ENCODE data around the gene TRIM71.
"Not testable (repeated sequence)": the region's sequence is repeated elsewhere in the genome, so short reads cannot be mapped to it uniquely, and the experiment has no call there.

TRIM71 gene

DNA sequence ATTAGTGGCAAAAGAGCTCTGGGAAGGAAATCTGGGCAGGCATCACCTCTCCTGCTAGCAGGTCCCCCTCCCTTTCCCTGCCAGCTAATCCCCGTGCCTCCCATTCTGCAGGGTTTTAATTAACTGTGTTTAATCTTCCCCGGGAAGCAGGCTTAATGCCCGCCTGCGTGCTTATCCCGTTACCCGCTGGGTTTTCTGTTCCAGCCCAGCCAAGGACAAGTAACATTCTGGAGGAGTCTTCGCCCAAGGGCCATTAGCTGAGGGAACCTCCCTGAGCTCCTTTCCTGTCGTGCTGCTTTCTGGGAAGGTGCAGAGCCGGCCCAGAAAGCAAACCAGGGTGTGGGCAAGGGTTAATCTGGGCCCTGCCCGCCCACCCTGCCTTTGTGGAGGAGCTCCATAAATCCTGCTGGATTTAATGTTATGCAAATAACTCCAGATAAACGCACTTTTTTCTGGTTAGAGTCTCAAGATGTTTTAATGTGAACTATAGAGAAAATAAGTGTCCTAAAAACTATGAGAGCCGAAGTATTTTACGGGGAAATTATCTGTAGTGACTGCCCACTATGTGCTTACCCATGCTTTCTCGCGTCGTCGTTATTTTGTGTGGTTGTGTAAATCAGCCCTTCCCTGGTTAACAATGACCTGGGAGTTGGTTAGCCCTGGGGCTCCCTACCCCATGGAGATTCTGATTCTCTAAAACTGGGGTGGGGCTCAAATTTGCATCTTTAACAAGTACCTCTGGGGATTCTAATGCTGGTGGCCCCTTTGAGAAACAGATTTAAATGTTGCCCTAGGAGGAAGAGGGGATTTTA, 25.9 kb downstream of the TRIM71 start:
- no peak for DNase-seq

DNA sequence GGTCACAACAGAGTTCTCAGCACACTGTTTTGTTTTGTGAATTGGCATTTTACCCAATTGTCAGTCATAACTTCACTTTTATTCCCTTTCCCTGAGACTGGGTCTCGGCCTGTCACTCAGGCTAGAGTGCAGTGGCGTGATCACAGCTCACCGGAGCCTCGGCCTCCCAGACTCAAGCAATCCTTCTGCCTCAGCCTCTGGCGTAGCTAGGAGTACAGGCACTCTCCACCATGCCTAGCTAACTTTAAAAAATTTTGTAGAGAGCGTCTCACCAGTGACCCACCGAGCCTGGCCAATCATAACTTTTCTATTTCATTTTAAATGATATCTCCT, 26.5 kb downstream of the TRIM71 start:
- DNase-seq = no peak

DNA sequence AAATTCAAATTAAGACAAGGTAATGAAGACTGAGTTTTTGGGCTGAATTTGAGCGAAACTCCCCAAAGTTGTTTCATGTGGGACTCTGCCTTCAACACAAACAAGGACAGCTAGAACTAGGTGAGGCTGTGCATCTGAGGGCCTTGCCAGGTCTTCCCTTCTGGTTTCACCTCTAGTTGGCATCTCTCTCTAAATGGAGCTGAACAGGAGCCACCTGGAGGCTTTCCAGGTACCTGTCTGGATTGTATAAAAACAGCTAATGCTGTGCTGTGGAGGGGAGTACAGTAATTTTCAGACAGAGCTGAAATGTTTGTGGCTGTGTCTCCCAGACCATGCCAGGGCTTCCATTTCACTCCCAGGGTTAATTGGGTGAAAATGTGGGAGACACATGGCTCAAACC, 27.1 kb downstream of the TRIM71 start:
- no peak for DNase-seq

DNA sequence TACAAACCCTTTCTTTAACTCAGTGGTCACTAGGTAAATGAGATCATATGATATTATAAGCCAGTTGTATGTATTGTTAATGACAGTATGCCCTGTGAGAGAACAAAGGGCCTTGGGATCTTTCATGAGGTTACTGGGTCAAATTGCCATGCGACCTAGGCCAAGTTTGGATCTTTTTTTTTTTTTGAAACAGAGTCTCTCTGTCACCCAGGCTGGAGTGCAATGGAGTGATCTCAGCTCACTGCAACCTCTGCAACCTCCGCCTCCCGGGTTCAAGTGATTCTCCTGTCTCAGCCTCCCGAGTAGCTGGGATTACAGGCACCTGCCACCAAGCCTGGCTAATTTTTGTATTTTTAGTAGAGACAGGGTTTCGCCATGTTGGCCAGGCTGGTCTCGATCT, 27.7 kb downstream of the TRIM71 start:
- DNase-seq = not testable (repeated sequence)

DNA sequence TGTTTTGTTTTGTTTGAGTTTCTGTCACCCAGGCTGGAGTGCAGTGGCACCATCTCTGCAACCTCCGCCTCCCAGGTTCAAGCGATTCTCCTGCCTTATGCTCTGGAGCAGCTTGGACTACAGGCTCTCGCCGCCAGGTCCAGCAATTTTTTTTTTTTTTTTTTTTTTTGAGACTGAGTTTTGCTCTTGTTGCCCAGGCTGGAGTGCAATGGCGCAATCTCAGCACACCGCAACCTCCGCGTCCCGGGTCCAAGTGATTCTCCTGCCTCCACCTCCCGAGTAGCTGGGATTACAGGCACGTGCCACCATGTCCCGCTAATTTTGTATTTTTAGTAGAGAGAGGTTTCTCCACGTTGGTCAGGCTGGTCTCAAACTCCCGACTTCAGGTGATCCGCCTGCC, 29.2 kb downstream of the TRIM71 start:
- DNase-seq = not testable (repeated sequence)

DNA sequence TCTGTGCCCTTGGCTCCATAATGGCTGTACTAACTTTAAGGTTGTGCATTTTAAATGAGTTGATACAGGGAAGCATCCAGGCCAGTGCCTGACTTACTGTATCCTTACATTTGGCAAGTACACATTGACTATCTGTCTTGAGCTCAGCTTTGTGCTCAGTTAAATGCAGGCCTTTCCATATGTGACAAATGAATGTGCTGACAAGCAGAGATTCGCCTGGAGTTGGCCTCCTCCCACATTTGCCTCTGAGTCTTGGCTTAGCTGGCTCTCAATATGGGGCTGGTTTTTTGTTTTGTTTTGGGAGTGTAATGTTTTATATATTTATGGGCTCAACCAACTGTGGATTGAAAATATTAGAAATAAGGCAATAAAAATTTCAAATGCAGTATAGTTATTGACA, 29.7 kb downstream of the TRIM71 start:
- no peak for DNase-seq

DNA sequence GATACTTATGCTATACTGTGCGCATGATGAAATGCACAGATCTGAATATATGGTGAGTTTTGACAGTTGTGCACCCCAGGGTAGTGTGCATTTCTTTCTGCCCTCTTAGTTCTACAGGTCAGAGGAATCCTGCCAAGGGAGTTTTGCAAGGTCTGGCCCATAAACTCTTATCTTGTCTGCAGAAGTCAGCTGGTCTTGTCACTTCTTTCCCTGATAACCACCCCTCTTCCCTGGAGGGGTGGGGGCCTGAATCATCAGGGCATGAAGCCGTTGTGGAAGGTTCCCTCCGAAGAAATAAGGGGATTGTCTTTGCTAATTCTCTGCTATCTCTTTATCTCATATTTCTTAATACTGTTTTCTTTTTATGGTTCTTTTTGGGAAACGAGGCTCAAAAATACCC, 30.4 kb downstream of the TRIM71 start:
- no peak for DNase-seq

DNA sequence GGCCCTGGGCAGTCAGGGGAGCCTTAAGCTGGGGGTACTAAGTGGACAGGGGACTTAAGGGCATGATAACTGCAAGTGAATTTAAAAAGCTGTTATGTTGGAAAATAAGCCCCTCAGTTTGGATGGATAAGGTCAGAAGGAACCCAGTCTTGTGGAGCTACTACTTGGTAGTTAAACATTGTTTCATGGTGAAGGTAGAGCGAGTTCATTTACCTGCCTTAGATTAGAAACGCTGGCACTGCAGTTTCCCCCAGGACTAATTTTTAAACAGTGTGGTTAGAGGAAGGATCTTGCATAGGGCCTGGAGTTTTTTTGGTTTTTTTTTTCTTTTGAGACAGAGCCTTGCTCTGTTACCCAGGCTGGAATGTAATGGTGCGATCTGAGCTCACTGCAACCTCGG, 31.2 kb downstream of the TRIM71 start:
- no peak for DNase-seq

DNA sequence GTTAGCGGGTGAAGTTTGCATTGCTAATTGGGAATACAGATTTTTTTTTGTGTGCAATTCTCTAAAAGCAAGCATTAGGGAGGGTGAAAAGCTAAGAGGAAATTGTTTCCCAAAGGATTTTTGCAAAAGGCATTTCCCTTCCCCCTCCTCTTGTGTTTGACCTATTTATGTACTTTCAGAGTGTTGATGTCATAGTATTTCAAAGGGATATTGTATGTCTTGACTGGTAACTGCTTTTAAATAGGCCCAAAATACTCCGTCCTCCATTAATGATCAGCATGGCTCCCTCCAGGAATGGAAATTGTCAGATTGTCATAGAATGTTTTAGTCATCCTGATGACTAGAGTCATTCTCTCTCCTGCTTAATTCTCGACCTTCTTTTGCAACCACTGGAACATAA, 32.4 kb downstream of the TRIM71 start:
- no peak for DNase-seq

DNA sequence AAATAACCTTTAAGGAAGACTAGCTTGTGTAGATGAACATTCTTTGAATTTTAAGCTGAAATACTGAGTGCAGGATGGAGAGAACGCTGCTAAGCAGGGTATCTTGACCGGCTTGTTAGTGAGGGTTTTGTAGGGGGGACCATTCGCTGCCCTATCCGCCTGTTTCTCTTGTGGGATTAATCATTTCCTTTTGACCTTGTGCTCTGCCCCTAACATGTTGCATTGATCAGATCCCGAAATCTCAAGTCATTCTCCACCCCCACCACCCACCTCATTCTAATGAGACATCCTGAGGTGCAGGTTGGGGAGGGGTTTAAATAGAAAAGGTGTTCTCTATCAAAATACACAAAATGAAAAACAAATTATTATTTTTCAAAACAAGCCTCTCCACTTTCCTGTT, 32.8 kb downstream of the TRIM71 start:
- DNase-seq = no peak

DNA sequence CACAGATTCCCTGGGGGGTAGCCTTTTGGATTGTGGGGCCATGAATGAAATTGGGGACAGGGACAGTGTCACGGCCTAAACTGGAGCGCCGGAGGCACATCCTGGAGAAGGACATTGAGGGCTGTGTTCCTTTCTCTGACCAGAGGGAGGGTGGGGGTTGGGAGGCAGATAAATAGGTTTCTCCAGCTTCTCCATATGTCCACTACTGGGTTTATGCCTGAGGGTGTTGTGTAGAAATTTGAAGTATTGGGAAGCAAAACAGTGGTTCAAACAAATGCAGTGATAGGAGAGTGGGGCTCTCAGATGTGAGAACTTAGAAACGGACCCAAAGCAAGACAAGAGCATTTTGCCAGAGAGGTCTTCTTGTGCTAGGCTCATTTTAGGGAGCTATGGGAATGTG, 34.3 kb downstream of the TRIM71 start:
- no peak for DNase-seq

DNA sequence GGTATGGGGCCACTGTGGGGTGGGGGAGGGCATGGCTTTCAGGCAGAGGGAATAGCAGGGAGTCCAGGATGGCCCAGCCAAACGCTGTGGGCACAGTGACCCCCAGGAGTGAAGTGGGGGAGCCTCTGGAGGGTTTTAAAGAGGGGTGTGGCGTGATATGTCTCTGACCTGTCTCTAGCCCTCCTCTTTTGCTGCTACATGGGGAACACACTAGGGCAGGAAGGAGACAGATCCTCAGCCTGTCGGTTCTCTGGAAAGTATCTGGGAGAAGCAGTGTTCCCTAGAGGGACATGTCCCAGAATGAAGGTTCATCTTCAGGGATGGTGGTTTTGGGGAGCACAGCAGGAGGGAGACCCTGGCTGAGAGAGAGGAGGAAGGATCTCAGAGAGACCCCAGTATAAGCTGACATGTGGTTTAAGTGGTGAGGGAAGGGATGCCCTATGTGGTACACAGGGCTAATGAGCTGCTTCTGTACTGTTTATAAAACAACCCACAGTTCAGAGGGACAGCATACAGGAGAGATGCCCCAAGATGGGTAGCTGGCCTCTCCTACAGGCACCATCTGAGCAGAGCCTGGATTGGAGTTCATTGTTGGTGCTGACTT, 37.7 kb downstream of the TRIM71 start:
- DNase-seq = no peak

DNA sequence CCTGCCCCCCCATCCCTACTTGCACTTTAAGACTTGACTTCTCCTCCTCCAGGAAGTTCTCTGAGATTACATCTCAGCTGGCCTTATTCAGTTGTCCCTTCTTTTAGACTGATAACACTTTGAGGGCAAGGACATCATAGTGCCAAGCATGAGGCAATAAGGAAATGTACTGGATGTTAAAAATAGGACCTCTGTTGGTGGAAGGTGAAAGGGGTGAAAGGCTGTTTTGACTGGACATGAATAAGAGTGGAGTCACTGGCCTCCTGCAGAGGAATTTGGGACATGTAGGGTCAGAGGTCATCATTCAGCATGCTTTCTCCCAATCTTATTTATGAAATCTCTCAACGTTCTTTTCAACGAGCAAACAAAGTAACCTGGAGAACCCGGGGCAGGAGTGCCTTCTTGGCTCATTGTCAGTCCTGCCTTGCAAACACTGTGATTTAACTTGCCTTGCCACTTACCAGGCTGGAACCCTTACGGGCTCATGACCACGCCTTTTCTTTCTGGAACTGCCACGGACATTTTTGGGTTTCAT, 38.6 kb downstream of the TRIM71 start:
- DNase-seq = no peak

DNA sequence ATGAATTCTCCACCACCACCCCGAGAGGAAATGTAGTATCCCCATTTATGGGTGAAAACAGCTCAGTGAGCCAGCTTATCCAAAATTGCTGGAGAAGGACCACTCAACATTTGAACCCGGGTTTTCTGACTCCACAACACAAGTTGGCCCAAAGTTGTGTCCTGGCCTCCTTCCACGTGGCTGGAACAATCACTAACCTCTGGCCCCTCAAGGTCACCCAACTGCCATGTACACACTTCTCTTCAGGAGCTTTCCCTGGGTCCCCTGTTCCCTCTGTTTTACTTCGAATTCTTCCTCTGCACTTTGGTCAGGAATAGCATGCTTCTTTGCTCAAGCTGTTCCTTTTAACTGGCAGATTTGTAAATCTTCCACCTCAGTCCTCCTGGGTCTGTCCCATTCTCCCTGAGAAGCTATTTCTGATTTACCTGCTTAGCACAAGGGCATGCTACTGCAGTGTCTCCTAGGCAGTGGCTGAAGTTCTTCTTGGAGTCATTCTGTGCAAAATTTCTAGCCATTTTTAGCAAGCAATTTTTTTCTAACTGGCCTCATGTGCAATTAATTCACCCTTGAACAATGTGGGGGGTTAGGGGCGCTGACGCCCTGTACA, 39.2 kb downstream of the TRIM71 start:
- no peak for DNase-seq

DNA sequence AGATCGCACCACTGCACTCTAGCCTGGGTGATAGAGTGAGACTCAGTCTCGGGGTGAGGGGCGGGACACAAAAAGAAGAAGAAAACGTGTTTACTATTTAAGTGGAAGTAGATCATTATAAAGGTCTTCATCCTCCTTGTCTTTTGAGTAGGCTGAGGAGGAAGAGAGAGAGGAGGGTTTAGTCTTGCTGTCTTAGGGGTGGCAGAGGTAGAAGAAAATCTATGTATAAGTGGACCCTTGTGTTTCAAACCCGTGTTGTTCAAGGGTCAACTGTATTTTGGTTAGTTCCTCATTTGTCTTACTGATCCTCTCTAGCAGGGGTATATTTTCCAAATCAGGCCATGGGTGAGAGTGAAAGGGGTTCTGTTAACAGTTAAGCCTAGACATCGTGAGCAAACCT, 40.1 kb downstream of the TRIM71 start:
- no peak for DNase-seq

DNA sequence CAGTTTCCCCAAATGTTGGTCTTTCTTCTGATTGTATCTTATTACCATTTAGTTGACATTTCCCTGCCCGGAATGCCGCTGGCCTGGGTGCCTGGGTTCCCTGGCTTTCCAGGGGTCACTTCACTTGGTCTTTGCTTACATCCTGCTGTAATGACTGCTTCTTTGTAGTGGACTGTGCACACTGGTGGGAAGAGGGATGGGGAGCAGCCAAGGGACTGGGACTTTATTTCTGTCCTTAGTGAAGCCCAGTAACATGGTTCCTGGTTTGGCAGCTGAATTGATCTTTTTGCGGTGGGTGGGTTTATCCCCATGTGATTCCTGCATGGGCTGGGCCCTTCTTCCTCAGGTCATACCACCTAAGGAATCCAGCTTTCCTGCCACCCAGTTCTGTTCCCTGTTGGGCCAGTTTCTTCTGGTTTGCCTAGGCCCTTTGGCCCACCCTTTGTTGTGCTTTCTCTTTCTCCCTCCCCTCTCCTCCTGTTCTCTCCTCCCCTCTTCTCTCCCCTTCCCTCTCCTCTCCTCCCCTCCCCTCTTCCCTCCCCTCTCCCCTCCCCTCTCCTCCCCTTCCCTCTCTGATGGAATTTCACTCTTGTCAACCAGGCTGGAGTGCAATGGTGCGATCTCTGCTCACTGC, 41.9 kb downstream of the TRIM71 start:
- no peak for DNase-seq

DNA sequence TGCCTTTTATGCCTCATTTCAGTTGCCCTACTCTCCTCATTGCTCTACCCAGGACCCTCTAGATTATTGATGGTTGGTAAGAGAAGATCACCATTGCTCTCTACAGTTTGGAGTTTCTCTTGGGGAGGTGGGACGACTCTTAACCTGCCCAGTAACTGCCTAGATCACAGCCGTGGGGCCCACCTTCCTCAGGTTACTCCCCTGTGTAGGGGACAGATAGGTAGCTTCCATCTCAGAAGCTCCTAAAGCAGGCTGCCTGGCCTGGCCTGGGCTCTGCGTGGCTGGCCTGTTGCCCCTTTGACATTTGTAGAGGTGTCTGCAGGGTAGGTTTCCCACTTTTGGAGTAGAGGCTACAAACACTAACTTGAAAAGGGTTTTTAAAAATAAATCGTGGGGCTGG, 42.7 kb downstream of the TRIM71 start:
- DNase-seq = no peak

DNA sequence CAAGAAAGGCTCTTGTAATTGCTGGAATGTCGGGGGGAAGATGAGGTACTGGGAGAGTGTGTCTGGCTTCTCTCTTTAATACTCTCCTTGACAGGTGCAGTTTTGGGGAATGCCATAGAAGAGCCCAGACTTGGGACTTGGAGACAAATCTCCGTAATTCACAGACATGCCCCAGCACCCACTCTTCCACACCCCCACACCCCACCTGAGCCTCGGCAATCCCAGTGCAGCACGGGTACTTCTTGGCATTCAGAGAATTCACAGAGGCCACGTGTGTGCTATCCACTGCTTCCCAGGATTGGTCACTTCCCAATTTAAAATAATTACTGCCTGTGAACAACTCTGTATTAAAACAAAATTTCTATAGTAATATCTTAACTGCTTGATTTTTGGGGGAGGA, 43.9 kb downstream of the TRIM71 start:
- no peak for DNase-seq

DNA sequence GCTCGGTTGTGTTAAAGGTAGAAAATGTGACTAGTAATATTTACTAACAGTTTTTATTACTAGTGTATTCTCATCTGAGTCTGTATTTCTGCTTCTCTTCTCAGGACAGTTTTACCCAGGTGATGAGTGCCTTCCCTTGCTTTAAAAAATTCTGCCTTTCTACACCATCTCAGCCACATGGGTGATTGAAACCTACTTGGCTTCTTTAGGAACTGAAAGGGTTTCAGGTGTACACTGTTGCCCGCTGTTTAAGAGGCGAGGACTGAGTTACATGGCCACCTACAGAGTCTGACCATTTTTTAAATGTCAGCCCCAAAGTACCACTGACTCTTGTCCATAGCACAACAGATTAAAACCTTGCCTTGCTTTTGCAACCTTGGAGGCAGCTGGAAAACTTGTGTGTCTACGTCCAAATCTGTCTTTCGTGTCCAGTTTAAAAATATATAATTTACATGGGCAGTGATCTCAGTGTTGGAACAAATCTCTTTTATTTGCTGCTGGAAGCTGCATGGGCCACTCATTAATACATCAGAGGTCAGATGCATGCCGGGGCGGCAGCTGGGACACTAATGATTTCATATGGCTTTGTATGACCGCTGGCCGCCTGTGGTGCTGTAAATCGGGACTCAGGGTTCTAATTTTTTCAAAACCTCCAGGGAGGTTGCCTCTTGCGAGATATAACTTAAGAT, 44.6 kb downstream of the TRIM71 start:
- no peak for DNase-seq

DNA sequence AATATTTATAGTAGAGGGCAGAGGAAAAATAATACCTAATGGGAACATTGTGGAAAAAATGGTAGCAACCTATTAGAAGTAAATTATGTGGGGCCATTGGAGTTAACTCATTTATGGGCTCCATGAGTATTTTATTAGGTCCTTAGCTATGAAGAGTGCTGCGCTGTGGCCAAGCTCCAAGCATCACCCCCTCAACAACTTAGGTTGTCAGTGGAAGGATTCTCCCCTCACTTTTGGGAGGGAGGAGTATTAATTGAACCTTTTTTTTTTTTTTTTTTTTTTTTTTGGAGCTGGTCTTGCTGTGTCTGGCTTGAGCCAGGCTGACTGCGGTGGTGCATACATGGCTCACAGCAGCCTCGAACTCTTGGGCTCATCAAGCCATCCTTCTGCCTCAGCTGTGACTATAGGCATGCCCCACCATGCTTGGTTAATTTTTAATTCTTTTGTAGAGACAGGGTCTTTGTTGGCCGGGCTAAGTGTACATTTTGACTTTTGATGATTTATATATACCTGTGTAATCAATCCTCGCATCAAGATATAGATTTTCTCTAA, 45.2 kb downstream of the TRIM71 start:
- no peak for DNase-seq

DNA sequence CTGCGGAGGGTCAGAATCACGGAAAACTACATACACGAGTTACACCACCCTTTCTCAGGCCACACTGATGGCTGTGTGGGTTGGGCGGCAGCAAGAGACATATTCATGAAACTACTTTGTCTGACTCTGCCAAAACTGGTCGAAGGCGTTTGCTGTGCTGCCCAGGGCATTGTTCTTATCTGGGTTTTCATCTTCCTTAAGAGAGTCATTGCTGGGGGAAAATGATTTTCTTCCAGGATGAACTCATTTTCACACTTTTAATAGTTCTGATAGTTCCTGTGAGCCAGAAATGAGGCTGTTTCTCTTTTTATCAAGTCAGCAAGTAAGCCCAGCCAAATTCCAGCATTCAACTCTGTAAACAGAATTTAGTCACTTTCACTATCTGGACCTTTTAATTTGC, 47.6 kb downstream of the TRIM71 start:
- DNase-seq = no peak

DNA sequence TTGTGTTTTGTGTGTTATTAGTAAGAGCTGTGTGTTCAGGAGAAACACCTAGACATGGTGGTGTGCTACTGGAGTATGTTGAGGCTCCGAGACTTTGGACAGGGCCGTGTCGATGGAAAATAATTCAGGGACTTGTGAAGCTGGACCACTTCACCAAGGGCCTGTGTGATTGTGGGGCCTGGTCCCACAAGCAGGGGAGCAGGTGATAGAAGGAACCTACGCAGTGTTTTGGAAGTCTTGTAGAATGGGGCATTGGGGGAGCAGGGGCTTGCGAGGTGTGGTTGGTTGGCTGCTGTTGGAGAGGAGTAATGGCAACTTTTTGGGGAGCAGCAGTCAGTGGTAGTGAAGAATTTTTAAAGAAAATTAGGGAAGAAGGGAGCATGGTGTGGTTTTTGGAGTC, 48.7 kb downstream of the TRIM71 start:
- no peak for DNase-seq

DNA sequence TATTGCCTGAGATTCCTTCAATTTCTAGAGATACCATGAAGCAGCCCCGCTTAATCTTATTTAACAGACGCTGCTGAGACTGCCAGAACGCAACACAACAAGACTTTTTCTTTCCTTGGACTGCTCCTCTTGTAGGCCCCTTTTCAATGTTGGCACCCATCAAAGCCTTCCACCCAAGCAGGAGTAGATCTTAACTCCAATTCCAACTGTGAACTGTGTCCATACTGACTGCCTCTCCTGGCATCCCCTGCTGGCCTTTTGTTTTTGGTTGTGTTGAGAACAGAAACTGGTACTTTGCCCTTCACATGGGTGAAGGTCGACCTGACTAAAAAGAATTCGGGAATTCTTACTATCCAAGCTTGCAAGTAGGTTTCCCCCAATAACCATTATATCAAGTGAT, 50.2 kb downstream of the TRIM71 start:
- DNase-seq = no peak

All from activated CD4-positive, CD25-positive, alpha-beta regulatory T cell treated with anti-CD3 and anti-CD28 coated beads, Interleukin-2, amount 50 U/mL, for 72 hours (primary cell).